Umbilical cord (tissue), 2 donors: ENCODE results near the gene INTS15. TPM values are rescaled to one million over a fixed set of nuclear protein-coding genes. Genes with fewer than 3 reads are reported as not detected.

Experiments
- DNase-seq: peaks from one replicate; pipeline ENCODE4 v3.0.0-alpha.2; 2015; ENCODE audit warnings: low spot score
- total RNA-seq: library from RNA; depleted of rRNA; stranded (reverse); fragments of >200 nt; gene quantifications from one replicate; pipeline ENCODE4 v1.2.3, GENCODE V29; 2014; ENCODE audit warnings: low replicate concordance; ENCODE audit not compliant: insufficient read depth

INTS15 gene
- total RNA-seq, 1 donor from 2014 or later = 8.4 TPM

- no peak for DNase-seq
Observed at GRCh38 chr7:6642239-6642839, 52.5 kb downstream of the INTS15 start.

GRCh38 chr7:6642861-6643640, 53.2 kb downstream of the INTS15 start:
- DNase-seq = no peak

GRCh38 chr7:6643915-6644625, 54.2 kb downstream of the INTS15 start:
- no peak for DNase-seq

- DNase-seq = no peak
Observed at GRCh38 chr7:6644728-6645127, 54.9 kb downstream of the INTS15 start.

GRCh38 chr7:6646465-6646864, 56.6 kb downstream of the INTS15 start:
- DNase-seq = no peak

GRCh38 chr7:6647080-6647479, 57.3 kb downstream of the INTS15 start:
- no peak for DNase-seq

GRCh38 chr7:6647541-6647940, 57.7 kb downstream of the INTS15 start:
- DNase-seq = no peak

GRCh38 chr7:6648066-6648814, 58.4 kb downstream of the INTS15 start:
- DNase-seq = no peak

GRCh38 chr7:6648815-6649104, 58.9 kb downstream of the INTS15 start:
- no peak for DNase-seq

- DNase-seq = no peak
Observed at GRCh38 chr7:6649241-6649961, 59.6 kb downstream of the INTS15 start.

- no peak for DNase-seq
Observed at GRCh38 chr7:6650086-6650485, 60.3 kb downstream of the INTS15 start.

GRCh38 chr7:6650521-6651011, 60.7 kb downstream of the INTS15 start:
- DNase-seq = no peak

GRCh38 chr7:6651851-6652445, 62.1 kb downstream of the INTS15 start:
- DNase-seq = no peak

- no peak for DNase-seq
Observed at GRCh38 chr7:6652446-6653011, 62.7 kb downstream of the INTS15 start.

- DNase-seq = no peak
Observed at GRCh38 chr7:6653071-6654003, 63.5 kb downstream of the INTS15 start.

- DNase-seq = no peak
Observed at GRCh38 chr7:6654113-6654841, 64.5 kb downstream of the INTS15 start.

GRCh38 chr7:6654842-6655610, 65.2 kb downstream of the INTS15 start:
- no peak for DNase-seq
